CD4-positive, alpha-beta T cell treated with Interleukin-15 for 1 hour (primary cell): ENCODE measurements around the gene AMDHD1.

ENCODE experiments used
- DNase-seq: peaks from one replicate; pipeline ENCODE4 v3.0.0-alpha.2; 2020

Gene AMDHD1

DNA sequence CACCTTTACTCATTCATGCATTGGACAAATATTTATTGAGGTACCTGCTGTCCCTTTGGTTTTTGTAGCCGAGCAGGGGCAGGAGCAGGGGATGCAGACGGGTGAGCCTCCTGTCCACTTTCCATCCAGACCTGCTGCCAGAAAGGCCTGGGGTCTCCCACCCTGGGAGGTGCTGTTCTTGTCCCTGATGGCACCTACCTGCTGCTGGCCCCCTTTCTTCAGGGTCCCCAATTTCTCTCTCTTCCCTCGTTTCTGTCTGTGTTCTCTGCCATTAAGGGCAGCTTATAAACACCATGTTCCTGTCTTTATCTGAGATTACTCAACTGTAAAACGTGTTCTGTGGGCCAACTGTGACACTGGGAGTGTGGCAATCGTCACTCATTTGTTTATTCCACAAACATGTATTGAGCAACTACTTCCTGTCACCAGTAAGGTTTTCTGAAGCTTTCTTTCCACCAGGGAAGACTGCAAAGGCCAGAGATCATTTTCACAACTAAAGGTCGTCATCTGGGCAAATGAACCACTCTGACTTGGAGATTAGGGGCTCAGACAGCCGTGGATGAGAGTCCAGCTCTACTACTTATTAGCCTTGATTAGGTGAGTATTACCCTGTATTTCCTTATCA is 53.0 kb downstream of the AMDHD1 start, which contains the start of gene HAL:
Gene HAL, minus strand, starts transcription at position 311 of the 625 bp plus-strand sequence. CDS start 434 bp downstream, outside the sequence.
- peak; percentile 33 for DNase-seq

DNA sequence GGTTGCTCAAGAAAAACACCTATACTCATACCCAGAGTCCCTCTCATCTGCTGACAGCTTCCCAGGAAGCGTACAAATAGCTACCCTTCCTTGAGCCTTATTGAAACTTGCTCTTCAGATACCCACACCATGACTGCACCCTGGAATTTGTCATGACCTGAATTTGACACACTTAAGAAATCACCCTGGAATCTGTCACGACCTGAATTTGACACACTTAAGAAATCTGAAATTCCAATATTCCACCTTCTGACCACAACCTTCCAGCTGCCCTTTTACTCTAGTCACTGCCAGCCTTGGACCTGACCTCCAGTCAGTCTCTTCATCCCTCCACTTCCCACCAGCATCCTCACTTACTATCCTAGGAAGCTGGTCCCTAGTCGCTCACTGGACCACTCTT is 54.1 kb downstream of the AMDHD1 start:
- DNase-seq = no peak

DNA sequence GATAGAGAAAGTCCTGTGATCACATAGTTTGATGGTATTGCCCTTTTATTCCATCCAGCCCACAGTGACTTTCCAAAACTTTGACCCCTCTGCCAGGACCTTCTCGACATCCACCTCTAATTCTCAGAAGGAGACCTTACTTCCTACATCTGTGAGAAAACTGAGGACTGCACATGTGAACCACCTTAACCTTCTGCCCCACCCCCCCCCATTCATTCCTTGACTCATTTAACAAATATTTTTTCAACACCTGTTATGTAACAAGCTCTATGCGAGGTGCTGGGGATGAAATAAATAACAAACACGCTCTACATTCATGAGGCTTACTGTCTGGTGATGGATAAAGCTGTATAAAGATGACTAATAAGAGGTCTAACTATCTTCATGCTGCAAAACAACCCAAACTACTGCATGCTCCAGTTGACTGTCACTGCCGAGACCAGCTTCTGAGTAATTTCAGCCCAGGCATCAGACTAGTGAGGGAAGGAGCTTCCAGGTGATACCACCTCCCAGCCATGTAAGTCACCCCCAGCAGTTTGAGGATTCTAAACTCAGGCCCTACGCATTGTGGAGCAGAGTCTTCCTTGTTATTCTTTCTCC is 54.9 kb downstream of the AMDHD1 start:
- no peak for DNase-seq

DNA sequence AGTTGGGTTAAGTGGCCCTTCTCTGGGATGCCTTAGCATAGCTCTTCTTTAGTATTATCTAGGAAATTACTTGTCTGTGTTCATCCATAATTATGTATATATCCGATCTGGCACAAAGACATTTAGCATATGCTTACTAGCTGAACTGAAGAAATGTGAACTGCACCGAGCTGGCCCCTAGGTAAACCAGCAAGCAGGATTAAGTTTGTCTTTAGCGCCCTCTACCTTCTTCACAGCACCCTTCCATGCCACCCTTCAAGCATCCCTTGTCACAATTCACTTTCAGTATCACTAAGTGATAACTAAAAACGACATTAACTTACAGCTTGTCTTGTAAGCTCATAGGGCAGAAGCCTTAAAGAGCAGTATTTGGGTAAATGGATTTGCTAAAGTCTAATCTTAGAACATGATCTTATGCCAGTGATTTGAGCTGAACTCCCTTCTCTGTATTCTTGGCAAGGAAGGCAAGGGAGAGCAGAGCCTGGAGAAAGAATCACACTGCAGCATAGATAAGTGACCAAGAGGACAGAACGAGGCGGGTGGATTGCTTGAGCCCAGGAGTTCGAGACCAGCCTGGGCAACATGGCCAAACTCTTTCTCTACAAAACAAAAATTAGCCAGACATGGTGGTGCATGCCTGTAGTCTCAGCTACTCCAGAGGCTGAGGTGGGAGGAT is 55.6 kb downstream of the AMDHD1 start:
- peak; percentile 53 for DNase-seq

DNA sequence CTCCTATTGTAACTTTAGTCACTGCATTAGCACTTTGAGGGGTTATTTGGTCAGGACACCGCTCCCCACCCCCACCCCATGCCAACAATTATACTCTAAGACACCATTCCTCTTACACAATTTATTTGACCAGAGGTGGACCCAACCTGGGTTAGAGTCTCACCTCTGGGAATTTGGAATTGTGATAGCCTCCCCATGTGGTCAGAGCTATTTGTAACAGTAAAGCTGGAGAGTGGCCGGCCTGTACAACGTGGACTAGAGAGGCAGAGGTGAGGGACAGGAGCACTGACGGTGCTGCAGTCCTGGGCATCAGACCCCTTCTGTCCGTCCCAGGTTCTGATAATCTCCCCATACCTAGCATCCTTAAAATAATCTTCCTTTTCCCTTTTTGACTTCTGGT is 56.4 kb downstream of the AMDHD1 start:
- DNase-seq = no peak

DNA sequence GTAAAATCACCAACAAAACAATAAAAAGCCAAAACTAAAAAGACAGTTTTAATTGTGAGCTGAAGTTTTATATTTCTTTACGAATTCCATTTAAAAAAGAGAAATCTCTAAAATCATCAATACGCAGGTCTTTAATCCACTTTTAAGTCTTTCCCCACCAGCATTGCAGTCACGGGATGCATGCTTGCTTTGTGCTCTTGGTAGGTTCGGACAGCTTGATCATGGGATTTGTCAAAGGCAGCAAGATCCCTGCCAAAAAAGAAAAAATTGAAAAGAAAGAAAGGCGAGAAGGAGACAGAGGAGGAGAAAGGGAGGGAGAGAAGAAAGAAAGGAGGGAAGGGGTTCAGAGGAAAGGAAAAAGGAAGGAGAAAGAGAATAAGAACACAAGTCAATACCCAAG is 57.7 kb downstream of the AMDHD1 start:
- no peak for DNase-seq

DNA sequence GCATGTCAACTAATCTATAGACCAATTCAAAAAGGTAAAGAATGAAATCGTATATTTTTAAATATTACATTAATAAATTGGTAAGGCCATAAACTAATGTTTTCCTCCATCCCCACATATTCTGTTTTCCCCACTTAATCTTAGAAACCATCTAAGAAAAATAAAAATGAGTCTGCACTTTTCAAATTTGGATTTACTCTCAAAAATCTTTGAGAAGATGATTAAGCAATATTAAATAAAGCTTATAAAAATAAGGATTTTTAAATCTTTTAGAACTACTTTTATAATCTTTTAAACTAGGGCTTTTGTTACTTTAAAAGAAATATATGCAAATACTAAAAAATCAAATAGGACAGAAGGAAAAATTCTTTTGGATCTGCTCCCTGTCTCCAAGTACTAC is 63.6 kb downstream of the AMDHD1 start:
- no peak for DNase-seq

DNA sequence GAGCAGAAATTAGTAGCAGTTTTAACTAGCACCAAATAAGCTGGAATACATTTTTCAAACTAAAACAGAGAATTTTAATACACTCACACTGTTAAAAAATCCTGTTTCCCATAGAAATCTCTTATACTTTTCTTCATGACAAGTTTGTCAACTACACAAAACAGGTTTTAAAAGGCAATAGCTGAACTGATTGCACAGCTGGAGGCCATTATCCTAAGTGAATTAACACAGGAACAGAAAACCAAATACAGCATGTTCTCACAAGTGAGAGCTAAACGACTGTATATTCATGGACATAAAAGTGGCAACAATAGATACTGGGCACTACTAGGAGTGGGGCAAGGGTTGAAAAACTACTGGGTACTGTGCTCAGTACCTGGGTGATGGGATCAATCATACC is 64.6 kb downstream of the AMDHD1 start:
- DNase-seq = no peak

DNA sequence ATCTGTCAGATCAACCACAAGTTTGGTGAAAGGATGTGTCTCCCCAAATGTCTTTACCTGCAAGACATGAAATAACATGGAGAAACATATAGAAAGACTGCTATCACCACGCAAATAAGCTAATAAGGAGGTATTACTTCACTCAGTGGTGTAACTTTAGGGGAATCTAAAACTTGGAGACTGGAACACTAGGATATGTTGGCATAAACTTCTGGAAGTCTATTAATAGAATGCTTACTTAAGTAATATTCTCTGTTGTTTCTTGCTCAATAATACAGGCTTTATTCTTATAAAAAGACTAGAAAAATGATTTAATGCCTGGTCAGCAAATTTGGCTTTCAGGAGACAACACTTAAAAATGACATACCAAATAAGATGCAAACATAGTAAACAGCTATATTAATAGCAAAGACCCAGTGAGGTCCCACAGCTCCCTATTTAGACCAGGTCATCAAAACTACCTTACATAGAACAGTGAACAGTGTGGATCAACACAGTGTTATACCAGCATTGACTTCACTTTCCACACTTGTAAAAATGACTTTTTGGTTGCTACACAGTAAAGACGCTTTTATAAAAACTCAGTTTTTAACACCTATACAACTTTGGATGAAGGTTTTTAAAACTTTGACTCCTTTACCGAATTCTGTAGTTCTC is 71.9 kb downstream of the AMDHD1 start:
- no peak for DNase-seq

DNA sequence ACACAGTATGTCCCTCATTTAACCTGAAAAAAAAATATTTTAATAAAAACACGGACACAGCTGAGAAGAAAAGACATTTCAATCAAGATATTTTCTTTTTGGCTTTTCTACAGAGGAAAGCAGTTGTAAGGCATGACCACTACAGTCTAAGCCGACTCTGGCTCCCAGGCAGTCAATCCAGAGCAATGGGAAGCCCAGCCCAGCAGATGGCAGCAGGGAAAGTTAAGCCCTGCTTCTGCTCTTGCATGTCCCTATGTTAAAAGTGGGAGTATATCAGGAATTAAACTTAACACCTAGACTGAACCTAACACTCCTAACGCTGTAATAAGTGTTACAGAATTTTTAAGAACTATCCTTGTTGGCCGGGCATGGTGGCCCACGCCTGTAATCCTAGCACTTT is 72.5 kb downstream of the AMDHD1 start:
- DNase-seq = no peak
